ENCODE results near the gene HMGA1.
A peak's percentile ranks its signal among the peaks of the same experiment; 100 is the strongest.
"Not testable (repeated sequence)": the region's sequence is repeated elsewhere in the genome, so short reads cannot be mapped to it uniquely, and the experiment has no call there.

The HMGA1 gene

DNA sequence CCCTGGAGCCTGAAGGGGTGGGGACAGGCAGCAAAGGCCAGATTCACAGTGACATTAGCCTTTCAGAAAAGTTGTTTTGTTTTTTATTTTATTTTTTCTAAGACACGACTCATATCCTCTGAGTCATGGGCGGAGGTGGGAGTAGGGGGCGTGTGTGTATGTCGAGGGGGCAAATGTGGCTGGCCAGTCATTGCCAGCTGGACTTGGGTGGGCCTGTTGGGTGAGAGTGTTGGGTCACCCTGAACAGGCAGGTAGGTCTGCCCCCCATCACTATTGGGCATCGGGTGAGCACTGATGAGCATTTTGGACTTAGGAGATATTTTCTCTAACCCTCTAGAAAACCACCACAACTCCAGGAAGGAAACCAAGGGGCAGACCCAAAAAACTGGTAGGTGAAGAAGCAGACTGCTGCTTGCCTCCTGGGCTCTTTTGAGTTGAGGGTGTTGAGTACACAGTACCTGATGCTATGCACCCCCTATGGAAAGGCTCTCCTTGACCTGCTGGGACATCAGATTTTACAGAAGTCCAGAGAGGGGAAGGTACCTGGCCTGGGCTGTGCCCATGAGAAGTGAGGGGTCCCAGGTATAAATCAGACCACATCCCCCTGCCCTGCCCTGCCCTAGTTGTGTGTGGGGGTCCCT lies 6.6 kb downstream of the HMGA1 start:
- peak overlapping the region; percentile 91 for H3K27ac Mint-ChIP-seq
- peaks cover 93% of the 10 kb centered on the region for H3K36me3 Mint-ChIP-seq
- no peaks in the 10 kb centered on the region for H3K9me3 Mint-ChIP-seq
- DNase-seq (ENCODE audit: low spot score in 2 of 2) (no peak), ATAC-seq (no peak)
- H3K4me1 Mint-ChIP-seq = peaks cover 88% of the 10 kb centered on the region
- H3K4me3 Mint-ChIP-seq = peak overlapping the region; percentile 55

DNA sequence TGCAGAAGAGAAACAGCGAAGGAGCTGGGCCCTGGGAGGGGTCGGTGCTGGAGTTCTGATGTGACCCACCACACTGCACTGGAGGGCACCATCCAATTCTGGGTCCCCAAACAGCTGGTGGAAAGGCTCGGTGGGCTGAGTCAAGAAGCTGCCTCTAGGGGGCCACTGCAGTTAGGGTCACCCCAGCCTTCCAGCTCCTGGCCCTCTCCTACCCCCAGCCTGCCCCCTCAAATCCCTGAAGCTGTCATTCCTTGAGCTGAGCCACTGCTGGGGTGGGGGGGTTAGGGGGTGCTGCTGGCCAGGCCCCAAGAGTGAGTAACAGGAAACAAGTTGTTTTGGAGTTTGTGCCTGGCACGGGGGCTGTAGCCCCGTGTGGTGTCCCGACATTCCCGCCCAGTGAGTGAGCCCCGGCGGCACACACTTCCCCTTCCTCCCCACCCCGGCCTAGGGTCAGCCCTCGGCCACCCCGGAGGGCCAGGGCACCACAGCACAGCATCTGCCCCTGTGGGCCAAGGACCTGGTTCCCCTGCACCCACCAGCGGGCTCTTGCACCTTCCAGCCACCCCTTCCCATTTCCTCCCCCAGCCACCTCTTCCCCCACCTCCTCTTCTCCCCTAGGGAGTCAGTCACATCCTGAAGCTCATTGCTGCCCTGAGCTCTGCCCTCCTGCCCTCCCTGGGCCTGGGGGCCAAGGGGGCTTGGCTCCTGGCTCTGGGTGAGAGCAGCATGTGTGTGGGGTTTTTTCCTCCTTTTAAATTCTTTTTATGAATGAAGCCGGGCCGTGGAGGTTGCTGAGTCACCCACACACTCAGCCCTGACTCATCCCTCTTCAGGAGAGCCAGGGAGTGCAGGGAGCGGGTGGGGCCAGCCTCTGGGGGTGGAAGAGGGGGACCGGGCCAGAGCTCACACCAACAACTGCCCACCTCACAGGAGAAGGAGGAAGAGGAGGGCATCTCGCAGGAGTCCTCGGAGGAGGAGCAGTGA lies 7.5 kb downstream of the HMGA1 start:
- DNase-seq (ENCODE audit: low spot score in 2 of 2) (peak in 1 of 2 donors; percentile 68), ATAC-seq (peak; percentile 59)
- H3K27ac Mint-ChIP-seq = peak overlapping the region; percentile 91
- H3K4me3 Mint-ChIP-seq = peak overlapping the region; percentile 55
- H3K9me3 Mint-ChIP-seq = no peaks in the 10 kb centered on the region
- H3K36me3 Mint-ChIP-seq = peaks cover 93% of the 10 kb centered on the region
- H3K4me1 Mint-ChIP-seq = peaks cover 84% of the 10 kb centered on the region

- peak overlapping the region; percentile 91 for H3K27ac Mint-ChIP-seq
- peak overlapping the region; percentile 34 for H3K4me3 Mint-ChIP-seq
- peaks cover 74% of the 10 kb centered on the region for H3K4me1 Mint-ChIP-seq
- not testable (repeated sequence) for ATAC-seq; DNase-seq (ENCODE audit: low spot score in 2 of 2); H3K9me3 Mint-ChIP-seq
- H3K36me3 Mint-ChIP-seq = peaks cover 86% of the 10 kb centered on the region
Observed at GRCh38 chr6:34245032-34245760, 8.5 kb downstream of the HMGA1 start.

DNA sequence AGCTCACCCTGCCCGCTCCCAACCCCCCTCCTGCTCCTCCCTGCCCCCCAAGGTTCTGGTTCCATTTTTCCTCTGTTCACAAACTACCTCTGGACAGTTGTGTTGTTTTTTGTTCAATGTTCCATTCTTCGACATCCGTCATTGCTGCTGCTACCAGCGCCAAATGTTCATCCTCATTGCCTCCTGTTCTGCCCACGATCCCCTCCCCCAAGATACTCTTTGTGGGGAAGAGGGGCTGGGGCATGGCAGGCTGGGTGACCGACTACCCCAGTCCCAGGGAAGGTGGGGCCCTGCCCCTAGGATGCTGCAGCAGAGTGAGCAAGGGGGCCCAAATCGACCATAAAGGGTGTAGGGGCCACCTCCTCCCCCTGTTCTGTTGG lies 9.1 kb downstream of the HMGA1 start:
- Mint-ChIP-seq H3K27ac (peak overlapping the region; percentile 91), H3K4me1 (peaks cover 70% of the 10 kb centered on the region), H3K36me3 (peaks cover 80% of the 10 kb centered on the region)
- not testable (repeated sequence) for H3K4me3 Mint-ChIP-seq; ATAC-seq; H3K9me3 Mint-ChIP-seq; DNase-seq (ENCODE audit: low spot score in 2 of 2)

DNA sequence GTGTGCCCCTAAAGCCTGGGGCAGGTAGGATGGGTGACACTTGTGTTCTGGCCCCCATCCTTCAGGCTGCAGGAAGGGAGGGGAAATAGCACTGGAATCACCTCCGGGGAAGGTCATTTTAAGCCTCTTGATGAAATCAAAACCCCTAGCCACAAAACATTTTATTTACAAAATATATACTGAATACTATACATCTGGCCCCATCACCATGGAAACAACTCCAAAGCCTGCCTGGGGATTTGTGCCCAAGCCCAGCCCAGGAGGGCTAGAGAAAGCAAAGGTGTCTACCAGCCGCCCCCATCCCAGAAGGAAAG lies 9.5 kb downstream of the HMGA1 start:
- Mint-ChIP-seq H3K9me3 (no peaks in the 10 kb centered on the region), H3K4me3 (no peak overlapping the region), H3K27ac (peak overlapping the region; percentile 91), H3K36me3 (peaks cover 76% of the 10 kb centered on the region), H3K4me1 (peaks cover 68% of the 10 kb centered on the region)
- DNase-seq (ENCODE audit: low spot score in 2 of 2) (no peak), ATAC-seq (no peak)

DNA sequence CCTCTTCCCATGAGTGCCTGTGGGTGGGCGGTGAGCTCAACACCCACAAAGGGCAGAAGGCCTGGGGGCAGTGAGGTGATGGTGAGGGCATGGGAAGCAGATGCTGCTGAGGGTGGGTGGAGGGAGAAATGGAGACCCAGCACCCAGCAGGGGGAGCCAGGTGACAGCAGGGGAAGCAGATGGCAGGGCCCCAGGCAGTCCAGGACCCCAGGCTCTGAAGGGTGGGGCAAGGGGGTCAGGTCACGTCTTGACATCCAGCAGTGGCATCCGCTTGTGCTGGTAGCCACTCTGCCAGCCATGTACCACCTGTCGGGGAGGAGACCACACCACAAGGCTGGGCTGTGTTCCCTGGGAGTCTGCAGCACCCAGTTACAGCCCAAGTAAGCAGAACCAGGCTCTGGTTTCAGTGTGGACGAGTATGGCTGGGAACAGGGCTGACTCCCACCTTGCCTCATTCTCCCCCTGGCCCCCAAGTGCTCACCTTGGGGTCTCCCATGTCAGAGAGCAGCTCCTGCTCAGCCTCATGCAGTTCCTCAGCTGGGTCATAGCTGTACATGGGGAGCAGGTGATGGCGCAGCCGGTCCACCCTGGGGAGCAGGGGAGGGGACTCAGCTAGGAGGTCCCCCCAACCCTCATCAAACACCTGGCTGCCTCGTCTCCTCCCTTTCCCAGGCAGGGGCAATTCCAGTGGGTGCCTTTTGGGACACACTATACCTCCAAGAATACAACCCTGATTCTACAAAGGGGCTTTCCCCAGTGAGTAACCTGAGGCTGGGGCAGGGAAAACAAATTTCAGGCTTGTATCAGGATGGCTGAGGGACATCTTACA lies 10.1 kb downstream of the HMGA1 start:
- Mint-ChIP-seq H3K4me1 (peaks cover 62% of the 10 kb centered on the region), H3K27ac (peak overlapping the region; percentile 91), H3K4me3 (peak overlapping the region; percentile 89), H3K9me3 (no peaks in the 10 kb centered on the region), H3K36me3 (peaks cover 70% of the 10 kb centered on the region)
- DNase-seq (ENCODE audit: low spot score in 2 of 2) (peak in 1 of 2 donors; percentile 68), ATAC-seq (no peak)

DNA sequence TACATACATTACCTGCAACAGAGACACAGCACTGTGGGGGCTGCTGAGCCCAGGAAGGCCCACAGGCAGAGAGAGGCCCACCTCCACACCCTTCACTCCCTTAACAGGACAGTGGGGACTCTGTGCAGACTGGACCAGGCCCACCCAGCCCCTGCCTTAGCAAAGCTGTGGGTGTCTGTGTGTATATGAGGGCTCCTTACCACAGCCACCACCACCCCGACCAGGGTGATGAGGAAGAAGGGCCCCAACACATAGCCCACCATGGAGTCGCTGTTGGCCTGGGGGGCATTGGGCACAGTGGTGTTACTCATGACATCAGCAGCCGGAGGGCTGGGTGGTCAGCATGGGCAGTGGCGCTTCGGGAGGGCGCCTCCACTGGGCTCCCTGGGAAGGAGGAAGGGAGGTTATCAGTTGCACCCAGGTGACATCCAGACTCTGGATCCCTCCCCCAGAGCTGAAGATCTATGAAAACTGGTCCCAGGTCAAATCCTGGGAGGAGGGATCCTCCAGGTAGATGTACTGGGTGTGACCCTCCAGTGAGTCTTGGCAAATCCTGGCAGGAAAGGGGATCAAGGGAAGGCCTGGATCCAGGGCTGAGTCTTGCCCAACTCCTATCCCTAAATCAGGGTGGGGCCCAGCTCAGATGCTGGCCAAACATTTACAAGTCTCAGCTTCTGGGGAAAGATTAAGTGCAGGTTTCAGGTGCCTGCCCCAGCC lies 11.0 kb downstream of the HMGA1 start:
- H3K36me3 Mint-ChIP-seq = peaks cover 61% of the 10 kb centered on the region
- no peaks in the 10 kb centered on the region for H3K9me3 Mint-ChIP-seq
- peaks cover 53% of the 10 kb centered on the region for H3K4me1 Mint-ChIP-seq
- H3K27ac Mint-ChIP-seq = peak overlapping the region; percentile 91
- DNase-seq (ENCODE audit: low spot score in 2 of 2) (no peak), ATAC-seq (no peak)
- H3K4me3 Mint-ChIP-seq = peak overlapping the region; percentile 89

GRCh38 chr6:34248198-34248726 lies 11.6 kb downstream of the HMGA1 start:
- Mint-ChIP-seq H3K36me3 (peaks cover 55% of the 10 kb centered on the region), H3K4me3 (peak overlapping the region; percentile 89), H3K27ac (peak overlapping the region; percentile 91), H3K9me3 (no peaks in the 10 kb centered on the region), H3K4me1 (peaks cover 47% of the 10 kb centered on the region)
- ATAC-seq (peak; percentile 34), DNase-seq (ENCODE audit: low spot score in 2 of 2) (peak in 1 of 2 donors; percentile 74)

DNA sequence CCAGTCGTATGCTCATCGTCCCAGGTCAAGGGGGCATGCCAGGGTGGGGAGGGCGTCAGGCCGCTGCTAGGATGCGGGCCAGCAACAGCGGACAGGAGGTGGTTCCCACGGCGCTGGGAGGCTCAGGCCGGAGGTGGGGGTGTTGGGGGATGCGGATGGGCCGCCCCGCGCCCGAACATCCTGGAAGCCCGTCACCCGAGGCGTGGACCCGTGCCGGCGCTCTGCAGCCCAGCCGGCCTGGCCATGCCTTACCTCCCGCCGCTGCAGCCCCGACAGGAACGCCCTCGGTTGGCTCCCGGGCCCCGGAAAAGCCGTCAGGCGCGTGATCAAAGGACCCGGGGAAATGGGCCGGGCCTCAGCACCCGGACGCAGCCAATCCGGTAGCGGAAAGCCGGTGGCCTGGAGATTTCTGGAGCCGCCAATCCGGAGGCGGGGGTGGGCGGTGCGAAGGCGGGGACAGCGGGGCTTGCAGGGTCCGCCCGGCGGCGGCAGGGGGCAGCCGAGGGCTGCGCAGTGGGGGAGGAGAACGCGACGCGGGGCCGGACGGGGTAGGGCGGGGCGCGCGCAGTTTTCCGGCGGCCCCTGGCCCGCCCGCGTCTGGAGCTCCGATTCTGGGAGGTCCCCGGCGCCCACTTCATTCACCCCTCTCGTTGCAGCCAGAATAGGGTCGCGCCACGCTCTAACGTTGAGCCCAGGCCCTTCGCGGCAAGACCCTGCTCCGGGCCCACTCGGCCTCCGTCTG lies 12.2 kb downstream of the HMGA1 start, which contains the start of gene SMIM29:
Gene SMIM29 (minus strand): TSS at position 280 of the 742 bp plus-strand sequence. CDS start 1,215 bp downstream, outside the sequence.
- ATAC-seq = peak; percentile 87
- Mint-ChIP-seq H3K27ac (peak within 1 kb of the TSS; percentile 91), H3K9me3 (no peaks in the 10 kb centered on the region), H3K36me3 (peaks cover 49% of the 10 kb centered on the region), H3K4me1 (peaks cover 41% of the 10 kb centered on the region), H3K4me3 (peak within 1 kb of the TSS; percentile 89)
- DNase-seq (ENCODE audit: low spot score in 2 of 2) = peak; percentile 99

DNA sequence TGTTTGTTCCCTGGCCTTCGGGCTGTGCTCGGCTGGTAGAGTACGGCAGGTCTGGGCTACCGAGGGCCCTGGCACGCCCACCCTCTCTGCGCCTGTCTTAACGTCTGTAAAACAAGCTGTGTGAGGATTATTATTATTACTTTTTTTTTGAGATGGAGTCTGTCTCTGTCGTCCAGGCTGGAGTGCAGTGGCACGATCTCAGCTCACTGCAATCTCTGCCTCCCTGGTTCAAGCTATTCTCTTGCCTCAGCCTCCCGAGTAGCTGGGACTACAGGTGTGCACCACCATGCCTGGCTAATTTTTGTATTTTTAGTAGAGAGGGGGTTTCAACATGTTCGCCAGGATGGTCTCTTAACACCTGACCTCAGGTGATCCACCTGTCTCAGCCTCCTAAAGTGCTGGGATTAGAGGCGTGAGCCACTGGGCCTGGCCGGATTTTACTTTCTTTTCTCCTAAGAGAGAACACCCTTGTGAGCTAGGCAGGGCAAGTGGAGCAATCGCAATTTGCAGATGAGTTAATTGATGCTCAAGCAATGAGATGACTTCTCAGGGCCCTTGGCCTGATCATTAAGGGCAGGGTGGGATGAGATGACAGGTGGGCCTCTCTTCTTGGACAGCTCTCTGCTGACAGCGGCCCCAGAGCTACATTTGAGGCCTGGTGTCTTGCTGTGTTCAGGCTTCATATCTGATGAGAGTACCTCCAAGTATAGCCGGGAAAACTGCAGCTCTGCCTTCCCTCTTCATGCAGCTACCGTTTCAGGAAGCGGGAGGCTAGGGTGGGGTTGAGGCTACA lies 13.0 kb downstream of the HMGA1 start:
- Mint-ChIP-seq H3K9me3 (no peaks in the 10 kb centered on the region), H3K4me1 (peaks cover 33% of the 10 kb centered on the region), H3K36me3 (peaks cover 43% of the 10 kb centered on the region), H3K27ac (peak overlapping the region; percentile 91), H3K4me3 (peak overlapping the region; percentile 89)
- ATAC-seq = peak; percentile 62
- no peak for DNase-seq (ENCODE audit: low spot score in 2 of 2)

- H3K27ac Mint-ChIP-seq; DNase-seq (ENCODE audit: low spot score in 2 of 2); H3K9me3 Mint-ChIP-seq; H3K4me3 Mint-ChIP-seq; ATAC-seq: not testable (repeated sequence)
- Mint-ChIP-seq H3K36me3 (peaks cover 20% of the 10 kb centered on the region), H3K4me1 (peaks cover 11% of the 10 kb centered on the region)
Observed at GRCh38 chr6:34252395-34252794, 15.7 kb downstream of the HMGA1 start.

- ATAC-seq (no peak), DNase-seq (ENCODE audit: low spot score in 2 of 2) (no peak)
- no peaks in the 10 kb centered on the region for H3K9me3 Mint-ChIP-seq
- H3K36me3 Mint-ChIP-seq = no peaks in the 10 kb centered on the region
- no peak overlapping the region for H3K27ac Mint-ChIP-seq
- H3K4me1 Mint-ChIP-seq = no peaks in the 10 kb centered on the region
- H3K4me3 Mint-ChIP-seq = no peak overlapping the region
Observed at GRCh38 chr6:34259529-34260069, 22.9 kb downstream of the HMGA1 start.

Measured in stimulated activated effector memory CD8-positive, alpha-beta T cell treated with anti-CD3 and anti-CD28 coated beads, Interleukin-12 subunit alpha, Interleukin-12 subunit beta, amount 100 ng/mL, for 72 hours (primary cell).